SK-N-SH (cell line): Measurements from ENCODE around the gene ANKRD44. TPM values are rescaled to one million over a fixed set of nuclear protein-coding genes. Genes with fewer than 3 reads are reported as not detected.

Experiments
- CTCF ChIA-PET: fragments of 300-600, 350-600 bp; formaldehyde crosslinking; extraction: SDS; loops from one replicate; lab custom pipeline; 2021; lab: Yijun Ruan, JAX
- POLR2A ChIA-PET: fragments of 350-600 bp; sonication (Branson Sonifier 250); formaldehyde crosslinking; extraction: SDS; loops from one replicate; lab custom pipeline; 2020; ENCODE audit warnings: antibody characterized with exemption, inconsistent platforms; lab: Yijun Ruan, JAX
- DNase-seq: peaks from one replicate; pipeline ENCODE4 v3.0.0; 2012
- H2AFZ ChIP-seq: fragments of 200-600 bp; sonication (generic); 2 replicates; pipeline ENCODE4 v1.8.1; 2016; ENCODE audit warnings: antibody characterized with exemption, mild to moderate bottlenecking, low read depth
- H3F3A ChIP-seq: fragments of 200-600 bp; sonication (generic); replicated peaks from 2 replicates; pipeline ENCODE3; 2016; ENCODE audit warnings: antibody characterized with exemption, mild to moderate bottlenecking; ENCODE audit not compliant: insufficient read depth
- H3K27ac ChIP-seq, 2 experiments: fragments of 200-500 bp in 1 of 2; fragments of 200-600 bp in 1 of 2; sonication (Bioruptor generic) in 1 of 2; sonication (generic), shearing (Covaris generic) in 1 of 2; 2 replicates each; pipeline versions ENCODE4 v1.5.1 to v1.6.1; 2014 to 2016; ENCODE audit warnings: low read depth in 2 of 2, inconsistent platforms in 1 of 2, low read length in 1 of 2, mild to moderate bottlenecking in 1 of 2, mixed read lengths in 1 of 2
- H3K27me3 ChIP-seq: fragments of 200-600 bp; sonication (generic), shearing (Covaris generic); 2 replicates; pipeline ENCODE4 v1.6.1; 2016; ENCODE audit warnings: mixed run types; ENCODE audit not compliant: insufficient read depth
- H3K36me3 ChIP-seq, 2 experiments: fragments of 200-500 bp in 1 of 2; fragments of 200-600 bp in 1 of 2; sonication (Bioruptor generic) in 1 of 2; sonication (generic) in 1 of 2; replicated peaks in 1 of 2; 2 replicates each; pipeline versions ENCODE3 to v1.5.1; 2014 to 2016; ENCODE audit warnings: low read length in 1 of 2, mild to moderate bottlenecking in 1 of 2; ENCODE audit not compliant: insufficient read depth in 2 of 2, control insufficient read depth in 1 of 2
- H3K4me1 ChIP-seq, 2 experiments: fragments of 200-500 bp in 1 of 2; fragments of 200-600 bp in 1 of 2; sonication (Bioruptor generic) in 1 of 2; sonication (generic), shearing (Covaris generic) in 1 of 2; 2 replicates each; pipeline versions ENCODE4 v1.5.1 to v1.6.1; 2014 to 2016; ENCODE audit warnings: low read depth in 1 of 2, low read length in 1 of 2, mixed run types in 1 of 2; ENCODE audit not compliant: insufficient read depth in 2 of 2, control insufficient read depth in 1 of 2
- H3K4me2 ChIP-seq: fragments of 200-600 bp; sonication (generic), shearing (Covaris generic); 2 replicates; pipeline ENCODE4 v1.6.1; 2017; ENCODE audit warnings: mixed run types
- H3K4me3 ChIP-seq, 2 experiments: fragments of 200-500 bp in 1 of 2; fragments of 200-600 bp in 1 of 2; sonication (Bioruptor generic) in 1 of 2; sonication (generic), shearing (Covaris generic) in 1 of 2; 2 replicates each; pipeline versions ENCODE4 v1.5.1 to v1.8.1; 2014 to 2016; ENCODE audit warnings: low read depth in 2 of 2, inconsistent platforms in 1 of 2, low read length in 1 of 2, mild to moderate bottlenecking in 1 of 2, mixed read lengths in 1 of 2, moderate library complexity in 1 of 2
- H3K79me2 ChIP-seq: fragments of 200-600 bp; sonication (generic); 2 replicates; pipeline ENCODE4 v1.8.1; 2017; ENCODE audit warnings: mild to moderate bottlenecking; ENCODE audit not compliant: insufficient read depth
- H3K9ac ChIP-seq: fragments of 200-600 bp; sonication (generic); 2 replicates; pipeline ENCODE4 v1.6.1; 2017; ENCODE audit warnings: mixed run types
- H3K9me2 ChIP-seq: fragments of 200-600 bp; sonication (generic); 2 replicates; pipeline ENCODE4 v1.6.1; 2017; ENCODE audit warnings: mixed run types
- H3K9me3 ChIP-seq: fragments of 200-600 bp; sonication (generic); 2 replicates; pipeline ENCODE4 v1.6.1; 2017; ENCODE audit warnings: mixed run types, mild to moderate bottlenecking, moderate library complexity
- H4K20me1 ChIP-seq: fragments of 200-600 bp; sonication (generic); 2 replicates; pipeline ENCODE4 v1.6.1; 2017; ENCODE audit warnings: mild to moderate bottlenecking, mixed run types; ENCODE audit not compliant: insufficient read depth
- FOSL2 ChIP-seq: IDR thresholded peaks from 2 replicates; pipeline ENCODE4 v1.4.0; 2012; ENCODE audit warnings: low read depth, mild to moderate bottlenecking, moderate library complexity, borderline replicate concordance
- RFX5 ChIP-seq: IDR thresholded peaks from 2 replicates; pipeline ENCODE4 v1.6.1; 2012; ENCODE audit warnings: mild to moderate bottlenecking, improper control_type of control experiment, low read length
- SIN3A ChIP-seq: IDR thresholded peaks from 2 replicates; pipeline ENCODE4 v1.6.1; 2012; ENCODE audit warnings: low read depth, mild to moderate bottlenecking, low read length, moderate library complexity, borderline replicate concordance
- TEAD4 ChIP-seq: IDR thresholded peaks from 2 replicates; pipeline ENCODE4 v1.4.0; 2012; ENCODE audit warnings: mild to moderate bottlenecking, borderline replicate concordance; ENCODE audit not compliant: insufficient read depth
- ZBTB33 ChIP-seq: IDR thresholded peaks from 2 replicates; pipeline ENCODE4 v1.4.0; 2012; ENCODE audit warnings: low read depth, borderline replicate concordance
- WGBS: methylation state at CpG from one replicate; pipeline ENCODE4 v1.1.6; 2017; ENCODE audit warnings: low lambda C conversion rate; 5-methylcytosine and 5-hydroxymethylcytosine counted together
- polyA plus RNA-seq, 3 experiments: library from polyadenylated mRNA; depleted of rRNA; stranded (reverse); fragments of >200 nt; gene quantifications; 2 replicates each; pipeline ENCODE4 v1.2.3, GENCODE V29; 2012
- TF ChIP-seq, protein P1 (sequence below): fragments of 150-350 bp; IDR thresholded peaks from 2 replicates; pipeline ENCODE4 v1.6.1; 2016; ENCODE audit warnings: mild to moderate bottlenecking, low read depth, low read length

ANKRD44 gene
- polyA plus RNA-seq, 1 of the 3 experiments (the other 2 are of a cell fraction), result 12.5 TPM

DNA sequence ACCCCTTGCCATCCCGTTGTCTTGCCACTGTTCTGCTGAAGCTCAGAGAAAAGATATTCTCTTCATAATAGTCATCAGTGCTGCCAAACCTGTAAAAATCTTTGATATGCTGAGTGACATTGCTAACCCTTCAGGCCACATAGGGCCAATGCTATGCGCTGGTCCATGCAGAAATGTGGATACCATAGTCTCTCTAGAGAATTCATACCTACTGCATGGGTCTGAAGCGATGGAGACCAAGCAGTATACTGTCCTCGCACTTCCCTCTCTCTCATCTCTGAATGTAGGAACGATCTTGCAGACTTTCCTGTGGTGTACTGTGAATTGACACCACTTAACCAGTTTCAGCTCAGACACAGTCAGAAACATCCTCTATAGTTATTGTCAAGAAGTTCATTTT lies 17.9 kb upstream of the ANKRD44 start:
- Histone ChIP-seq H3F3A (no peaks in the 10 kb centered on the region), H3K9ac (no peak overlapping the region), H3K79me2 (no peaks in the 10 kb centered on the region), H3K9me3 (no peaks in the 10 kb centered on the region), H3K4me2 (no peak overlapping the region), H3K4me1 (peaks cover 0 to 2% of the 10 kb centered on the region in 2 experiments; a peak in 1 of 4 replicates), H3K36me3 (no peaks in the 10 kb centered on the region), H4K20me1 (no peaks in the 10 kb centered on the region), H3K27ac (peak overlapping the region in 1 of 2 experiments; percentile 73; a peak in 2 of 4 replicates), H3K9me2 (no peaks in the 10 kb centered on the region), H2AFZ (no peak overlapping the region), H3K27me3 (no peaks in the 10 kb centered on the region), H3K4me3 (no peak overlapping the region)
- CTCF ChIA-PET, result interaction anchor here (1.1 to 1.7 kb wide), 2 partner anchors 13 to 14 kb away, joined by 3 read pairs; no protein-coding TSS in a partner anchor
- WGBS, result 76% methylated on average over 4 of the region's 5 CpGs
- POLR2A ChIA-PET, result no interaction called here
- TF ChIP-seq ZBTB33 (no peak), RFX5 (no peak), FOSL2 (no peak)
- no peak for DNase-seq

GRCh38 chr2:197327472-197328098 lies 17.0 kb upstream of the ANKRD44 start:
- Histone ChIP-seq H3K79me2 (no peaks in the 10 kb centered on the region), H3K36me3 (no peaks in the 10 kb centered on the region), H2AFZ (peak overlapping the region; percentile 1; the same call in 1 of the 2 replicates), H3K9me3 (no peaks in the 10 kb centered on the region), H4K20me1 (no peaks in the 10 kb centered on the region), H3K4me3 (no peak overlapping the region), H3K9ac (no peak overlapping the region), H3K4me2 (no peak overlapping the region), H3K27ac (peak overlapping the region in 1 of 2 experiments; percentile 73; a peak in 2 of 4 replicates), H3F3A (no peaks in the 10 kb centered on the region), H3K4me1 (peaks cover 0 to 4% of the 10 kb centered on the region in 2 experiments; a peak in 1 of 4 replicates), H3K27me3 (no peaks in the 10 kb centered on the region), H3K9me2 (no peaks in the 10 kb centered on the region)
- 26% methylated on average over 1 of the region's 1 CpG for WGBS
- no peak for TF ChIP-seq TEAD4
- TF ChIP-seq, protein P1, sequence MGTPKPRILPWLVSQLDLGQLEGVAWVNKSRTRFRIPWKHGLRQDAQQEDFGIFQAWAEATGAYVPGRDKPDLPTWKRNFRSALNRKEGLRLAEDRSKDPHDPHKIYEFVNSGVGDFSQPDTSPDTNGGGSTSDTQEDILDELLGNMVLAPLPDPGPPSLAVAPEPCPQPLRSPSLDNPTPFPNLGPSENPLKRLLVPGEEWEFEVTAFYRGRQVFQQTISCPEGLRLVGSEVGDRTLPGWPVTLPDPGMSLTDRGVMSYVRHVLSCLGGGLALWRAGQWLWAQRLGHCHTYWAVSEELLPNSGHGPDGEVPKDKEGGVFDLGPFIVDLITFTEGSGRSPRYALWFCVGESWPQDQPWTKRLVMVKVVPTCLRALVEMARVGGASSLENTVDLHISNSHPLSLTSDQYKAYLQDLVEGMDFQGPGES, result no peak
- no peak for TF ChIP-seq SIN3A
- POLR2A ChIA-PET, result no interaction called here
- DNase-seq, result no peak
- CTCF ChIA-PET, result interaction anchor here (1.1 to 1.7 kb wide), 3 partner anchors 12 to 19 kb away, joined by 3 read pairs; no protein-coding TSS in a partner anchor
